HG03575 (cell line): Measurements from ENCODE around the gene APCDD1.
"Not testable (repeated sequence)": the region's sequence is repeated elsewhere in the genome, so short reads cannot be mapped to it uniquely, and the experiment has no call there.

Experiments
- ATAC-seq: cut with Tn5 transposase; IDR thresholded peaks from one replicate; pipeline ENCODE4 v1.9.1; 2021; ENCODE audit not compliant: unreplicated experiment, insufficient number of reproducible peaks, low FRiP score; ENCODE audit errors: extremely low read depth

Gene APCDD1

DNA sequence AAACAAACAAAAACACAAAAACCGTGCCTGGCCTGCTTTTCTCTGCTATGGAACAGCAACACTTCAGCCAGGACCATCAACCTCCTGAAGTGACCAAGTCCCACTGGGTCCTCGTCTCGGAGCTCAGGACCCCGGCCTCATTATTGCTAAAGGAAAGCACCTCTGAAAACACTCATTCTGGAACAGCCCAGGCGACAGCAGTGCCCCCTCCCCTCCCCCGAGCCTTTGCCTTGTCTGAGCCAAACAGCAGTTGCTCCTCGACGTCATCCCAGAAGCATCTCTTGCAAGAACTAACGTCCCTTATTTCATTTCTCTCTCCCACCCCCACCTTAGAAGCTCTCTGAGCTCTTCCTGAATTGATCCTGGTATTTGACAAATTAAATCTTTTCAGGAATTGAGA, 27.4 kb downstream of the APCDD1 start:
- no peak for ATAC-seq

DNA sequence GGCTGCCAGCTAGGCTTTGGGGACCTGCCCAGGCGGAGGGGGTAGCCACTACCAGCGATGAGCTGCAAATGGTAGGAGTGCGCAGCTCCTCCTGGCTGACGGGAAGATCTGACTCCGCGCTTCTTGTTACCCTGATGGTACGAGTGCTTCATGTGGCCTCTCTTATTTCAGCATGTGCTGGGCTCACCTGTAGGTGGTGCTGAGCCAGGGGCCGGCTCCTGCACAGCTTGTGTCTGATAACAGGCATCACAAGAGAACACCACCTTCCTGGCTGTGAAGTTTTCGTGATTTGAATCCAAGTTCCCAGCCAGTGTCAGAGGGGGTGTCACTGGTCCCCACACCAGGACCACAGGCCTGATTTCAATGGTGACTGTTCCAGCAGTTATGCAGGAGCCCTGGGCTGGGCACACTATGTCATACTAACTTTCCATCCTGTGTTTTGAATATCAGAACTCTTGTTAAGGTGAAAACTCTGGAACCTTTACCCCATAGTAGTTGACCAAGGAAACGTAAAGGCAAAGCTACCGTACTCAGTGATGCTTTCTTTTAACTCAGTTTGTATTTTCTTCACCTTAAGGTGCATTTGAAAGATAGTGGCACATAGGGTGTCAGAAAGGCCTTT, 28.0 kb downstream of the APCDD1 start:
- no peak for ATAC-seq

- ATAC-seq = no peak
Measured at GRCh38 chr18:10482985-10483949, 28.8 kb downstream of the APCDD1 start.

- no peak for ATAC-seq
Measured at GRCh38 chr18:10485475-10485874, 31.0 kb downstream of the APCDD1 start.

- ATAC-seq = no peak
Measured at GRCh38 chr18:10486362-10486761, 31.9 kb downstream of the APCDD1 start.

DNA sequence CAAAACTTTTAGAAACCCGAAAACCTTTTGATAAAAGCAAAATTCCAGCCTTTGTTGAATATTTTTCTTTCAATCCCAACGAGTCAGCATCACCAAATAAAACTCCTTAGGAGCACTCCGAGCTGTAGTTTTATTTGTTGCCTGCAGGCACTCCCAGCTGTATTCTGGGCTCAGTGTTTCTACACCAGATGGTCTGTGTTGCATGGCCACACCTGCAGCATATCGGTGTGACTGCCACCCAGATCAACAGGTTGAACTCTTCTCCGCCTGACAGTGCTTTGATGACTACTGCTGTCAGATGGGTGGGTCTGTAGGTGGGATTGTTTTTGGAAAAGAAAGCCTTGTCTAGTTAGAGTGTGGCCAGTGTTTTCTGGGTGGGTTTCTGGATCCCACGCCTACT, 32.7 kb downstream of the APCDD1 start:
- ATAC-seq = no peak

GRCh38 chr18:10488017-10488416, 33.6 kb downstream of the APCDD1 start:
- ATAC-seq = no peak

- ATAC-seq = peak; percentile 91
Measured at GRCh38 chr18:10490401-10491165, 36.1 kb downstream of the APCDD1 start.

- ATAC-seq = no peak
Measured at GRCh38 chr18:10495936-10496335, 41.5 kb downstream of the APCDD1 start.

DNA sequence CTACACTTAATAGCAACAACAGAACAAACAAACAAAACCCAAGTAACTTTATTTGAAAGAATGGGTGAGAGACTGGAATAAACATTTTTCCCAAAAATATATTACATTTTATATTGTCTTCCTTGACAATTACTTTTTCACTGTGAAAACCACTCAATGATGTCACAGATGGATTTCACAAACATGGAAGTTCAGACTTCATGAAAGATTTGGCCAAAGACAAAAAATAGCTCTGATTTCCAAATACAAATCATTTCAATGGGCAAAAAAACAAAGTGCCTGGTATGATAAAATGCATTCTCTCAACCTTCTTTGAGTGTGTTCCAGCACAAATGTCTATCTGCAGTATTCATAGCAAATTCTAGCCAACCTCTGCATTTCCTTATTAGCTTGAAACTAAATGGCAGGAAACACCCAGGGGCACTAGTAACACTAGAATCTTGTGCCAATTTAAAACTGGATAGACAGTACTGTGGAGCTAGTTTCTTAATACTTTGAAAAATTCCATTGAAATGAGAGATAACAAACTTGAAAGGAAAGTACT, 42.8 kb downstream of the APCDD1 start:
- ATAC-seq = no peak

- no peak for ATAC-seq
Measured at GRCh38 chr18:10499230-10499629, 44.8 kb downstream of the APCDD1 start.

DNA sequence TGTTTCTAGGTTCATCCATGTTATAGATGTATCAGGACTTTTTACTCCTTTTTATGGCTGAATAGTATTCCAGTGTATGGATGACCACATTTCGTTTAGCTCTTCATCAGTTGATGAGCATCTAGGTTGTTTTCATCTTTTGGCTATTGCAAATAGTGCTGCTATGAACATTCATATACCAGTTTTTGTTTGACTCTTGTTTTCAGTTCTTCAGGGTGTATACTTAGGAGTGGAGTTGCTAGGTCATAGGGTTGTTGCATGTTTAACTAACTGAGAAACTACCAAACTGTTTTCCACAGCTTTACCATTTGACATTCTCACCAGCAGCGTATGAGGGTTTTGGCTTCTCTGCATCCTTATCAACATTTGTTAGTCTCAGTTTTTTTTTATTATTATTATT, 45.6 kb downstream of the APCDD1 start:
- ATAC-seq = no peak

- ATAC-seq = no peak
Measured at GRCh38 chr18:10504723-10505122, 50.3 kb downstream of the APCDD1 start.

GRCh38 chr18:10505892-10506291, 51.5 kb downstream of the APCDD1 start:
- ATAC-seq = not testable (repeated sequence)

DNA sequence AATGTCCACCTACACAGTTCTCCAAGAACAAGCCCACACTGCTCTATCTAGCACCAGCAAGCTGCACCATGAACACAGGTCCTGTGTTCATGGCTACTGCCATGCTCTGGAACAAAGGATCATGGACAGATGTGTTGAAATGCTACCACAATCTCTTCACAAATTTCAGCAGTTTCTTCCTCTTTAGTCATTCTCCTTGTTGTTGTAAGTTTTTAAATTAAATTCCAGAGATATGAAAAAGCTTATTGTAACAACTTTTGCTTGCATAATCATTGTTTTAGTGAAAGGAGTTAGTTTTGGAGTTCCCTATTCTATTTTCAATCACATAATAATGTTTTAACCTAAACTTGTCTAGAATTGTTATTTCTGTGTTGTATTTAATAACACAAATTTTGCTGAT, 54.2 kb downstream of the APCDD1 start:
- no peak for ATAC-seq

DNA sequence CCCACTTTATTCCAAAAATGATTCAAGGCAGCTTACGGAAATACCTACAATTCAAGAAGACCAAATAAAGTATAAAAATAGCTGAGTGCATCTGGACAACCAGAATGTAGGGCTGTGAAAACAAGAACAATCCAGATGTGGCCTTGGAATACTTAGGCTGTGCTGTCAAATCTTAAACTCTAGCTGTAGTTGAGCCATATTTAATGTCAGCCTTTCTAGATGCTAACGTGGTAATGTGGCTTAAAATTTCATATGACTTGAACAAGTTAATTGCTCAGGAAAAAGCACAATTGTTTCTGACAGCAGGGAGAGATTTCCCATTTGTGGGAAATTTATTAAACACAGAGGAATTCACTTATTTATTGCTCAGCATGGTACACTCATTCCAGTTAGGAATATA, 56.8 kb downstream of the APCDD1 start:
- no peak for ATAC-seq

DNA sequence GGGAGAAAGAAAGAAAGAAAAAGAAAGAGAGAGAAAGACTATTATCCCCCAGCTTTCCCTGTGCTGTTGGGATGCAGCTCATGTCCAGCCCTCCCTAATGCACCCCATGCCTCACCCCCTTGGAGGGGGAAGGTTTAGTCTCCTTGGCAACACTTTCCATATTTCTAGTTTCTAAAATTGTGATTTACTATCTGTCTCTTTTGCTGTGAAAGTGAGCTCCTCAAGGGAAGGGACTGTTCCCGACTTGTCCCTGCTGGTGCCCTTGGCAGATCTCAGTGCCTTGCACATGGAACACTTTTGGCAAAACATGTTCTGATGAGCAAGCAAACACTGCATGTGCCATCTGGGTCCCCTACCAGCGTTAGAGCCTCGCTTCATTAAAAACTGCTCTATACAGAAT, 59.6 kb downstream of the APCDD1 start:
- ATAC-seq = no peak

GRCh38 chr18:10514601-10515000, 60.2 kb downstream of the APCDD1 start:
- ATAC-seq = no peak

DNA sequence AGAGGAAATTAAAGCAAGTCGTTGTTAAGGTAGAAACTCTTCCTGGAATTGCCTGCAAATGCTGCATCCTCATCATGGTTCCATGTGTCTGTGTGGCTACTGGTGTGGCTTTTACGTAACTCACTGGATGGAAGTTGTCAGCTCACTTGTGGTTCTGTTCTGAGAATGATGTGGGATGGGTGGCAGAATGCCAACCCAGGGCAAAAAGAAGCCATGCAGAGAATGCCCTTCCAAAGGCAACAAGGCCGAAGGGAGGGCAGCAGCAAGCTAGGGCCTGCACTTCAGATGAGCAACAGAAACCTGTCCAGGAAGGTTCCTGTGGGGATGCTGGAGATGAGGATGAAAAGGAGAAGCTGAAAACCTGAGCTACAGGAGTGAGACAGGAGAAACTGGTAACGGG, 61.0 kb downstream of the APCDD1 start:
- ATAC-seq = no peak
